ENCODE results near the gene GALNT14. TPM values are rescaled to one million over a fixed set of nuclear protein-coding genes. Genes with fewer than 3 reads are reported as not detected.

Gene GALNT14
- total RNA-seq, 1 donor from 2014 or later = 0.14 TPM

DNA sequence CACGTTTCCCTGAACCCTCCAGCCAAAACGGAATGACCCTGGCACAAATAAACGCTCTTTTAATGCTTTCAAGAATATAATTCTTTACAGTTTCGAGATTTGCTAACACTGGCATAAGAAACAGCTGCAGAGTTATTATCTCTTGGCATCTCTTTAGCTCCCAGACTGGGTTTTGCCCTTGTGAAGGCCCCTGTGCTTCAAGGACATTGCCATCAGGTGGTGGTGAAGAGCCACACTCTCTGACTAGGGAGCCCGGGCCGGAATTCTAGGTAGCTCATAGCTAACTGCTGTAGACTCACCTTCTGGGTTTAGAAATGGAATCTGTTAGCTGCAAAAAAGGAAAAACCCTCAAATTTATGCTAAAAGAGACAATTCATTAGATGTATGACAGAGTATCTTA is 13.3 kb upstream of the GALNT14 start:
- no peaks in the 10 kb centered on the region for H3K9me3 ChIP-seq (replicated peaks)
- intact Hi-C loops (cut with micrococcal nuclease) = no loop called here
- no peaks in the 10 kb centered on the region for H3K4me1 ChIP-seq
- no peak overlapping the region for H3K4me3 ChIP-seq
- peaks cover 6% of the 10 kb centered on the region for H3K27me3 ChIP-seq (ENCODE audit: low read depth)
- DNase-seq = no peak
- H3K36me3 ChIP-seq = no peaks in the 10 kb centered on the region
- TF ChIP-seq, protein P1, sequence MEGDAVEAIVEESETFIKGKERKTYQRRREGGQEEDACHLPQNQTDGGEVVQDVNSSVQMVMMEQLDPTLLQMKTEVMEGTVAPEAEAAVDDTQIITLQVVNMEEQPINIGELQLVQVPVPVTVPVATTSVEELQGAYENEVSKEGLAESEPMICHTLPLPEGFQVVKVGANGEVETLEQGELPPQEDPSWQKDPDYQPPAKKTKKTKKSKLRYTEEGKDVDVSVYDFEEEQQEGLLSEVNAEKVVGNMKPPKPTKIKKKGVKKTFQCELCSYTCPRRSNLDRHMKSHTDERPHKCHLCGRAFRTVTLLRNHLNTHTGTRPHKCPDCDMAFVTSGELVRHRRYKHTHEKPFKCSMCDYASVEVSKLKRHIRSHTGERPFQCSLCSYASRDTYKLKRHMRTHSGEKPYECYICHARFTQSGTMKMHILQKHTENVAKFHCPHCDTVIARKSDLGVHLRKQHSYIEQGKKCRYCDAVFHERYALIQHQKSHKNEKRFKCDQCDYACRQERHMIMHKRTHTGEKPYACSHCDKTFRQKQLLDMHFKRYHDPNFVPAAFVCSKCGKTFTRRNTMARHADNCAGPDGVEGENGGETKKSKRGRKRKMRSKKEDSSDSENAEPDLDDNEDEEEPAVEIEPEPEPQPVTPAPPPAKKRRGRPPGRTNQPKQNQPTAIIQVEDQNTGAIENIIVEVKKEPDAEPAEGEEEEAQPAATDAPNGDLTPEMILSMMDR (IDR thresholded peaks at IDR 0.05; ENCODE audit: borderline replicate concordance) = no peak
- H3K27ac ChIP-seq (replicated peaks) = no peak overlapping the region

DNA sequence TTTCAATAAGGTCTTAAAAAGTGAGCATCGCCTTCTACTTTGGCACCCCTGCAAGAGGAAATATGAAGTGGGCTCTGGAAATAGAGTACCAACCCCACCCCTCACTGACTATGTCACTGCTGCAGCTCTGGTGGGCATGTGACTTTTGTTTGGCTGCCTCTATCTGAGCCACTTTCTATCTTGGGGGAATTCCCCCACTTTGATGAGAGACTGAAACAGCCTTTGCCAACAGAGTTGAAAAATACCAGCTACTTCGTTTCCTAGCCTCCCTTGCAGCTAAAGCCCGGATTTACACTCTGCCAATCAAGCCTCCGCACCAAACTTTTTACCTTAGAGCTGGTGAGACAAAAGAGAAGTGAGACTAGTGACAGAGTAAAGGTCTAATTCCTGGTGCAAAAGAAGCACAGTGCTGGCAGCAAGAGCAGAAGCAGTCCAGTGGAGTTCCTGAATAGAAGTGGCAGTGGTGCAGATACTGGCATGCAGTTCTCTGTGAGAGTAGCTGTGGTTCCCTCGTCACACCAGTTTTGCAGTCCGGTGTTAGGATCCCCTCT is 12.0 kb upstream of the GALNT14 start:
- no peaks in the 10 kb centered on the region for H3K4me1 ChIP-seq
- no peak for DNase-seq
- no peaks in the 10 kb centered on the region for H3K9me3 ChIP-seq (replicated peaks)
- TF ChIP-seq, protein P1 (IDR thresholded peaks at IDR 0.05; ENCODE audit: borderline replicate concordance) = no peak
- intact Hi-C loops (cut with micrococcal nuclease) = no loop called here
- H3K27me3 ChIP-seq (ENCODE audit: low read depth) = peaks cover 14% of the 10 kb centered on the region
- no peaks in the 10 kb centered on the region for H3K36me3 ChIP-seq
- H3K4me3 ChIP-seq = no peak overlapping the region
- H3K27ac ChIP-seq (replicated peaks) = no peak overlapping the region

DNA sequence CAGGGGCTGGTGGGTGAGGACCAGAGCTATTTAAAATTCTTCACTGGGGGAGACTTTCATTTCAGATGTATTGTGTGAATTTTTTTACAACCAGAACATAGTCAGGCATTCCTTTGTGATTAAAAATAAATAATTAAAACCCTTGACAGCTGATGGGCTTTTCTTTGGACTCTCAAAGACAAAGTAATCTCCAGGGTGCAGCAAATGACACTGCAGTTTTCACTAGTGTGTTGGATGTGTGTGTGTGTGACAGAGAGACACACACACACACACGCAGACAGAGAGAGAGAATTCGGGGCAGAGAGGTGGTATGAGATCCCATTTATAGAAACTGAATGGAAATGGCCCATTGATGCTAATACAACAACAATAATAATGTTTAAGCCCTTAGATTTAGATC is 10.3 kb upstream of the GALNT14 start:
- H3K36me3 ChIP-seq = no peaks in the 10 kb centered on the region
- DNase-seq = no peak
- TF ChIP-seq, protein P1 (IDR thresholded peaks at IDR 0.05; ENCODE audit: borderline replicate concordance) = no peak
- no peak overlapping the region for H3K4me3 ChIP-seq
- no peaks in the 10 kb centered on the region for H3K9me3 ChIP-seq (replicated peaks)
- peaks cover 26% of the 10 kb centered on the region for H3K27me3 ChIP-seq (ENCODE audit: low read depth)
- no peak overlapping the region for H3K27ac ChIP-seq (replicated peaks)
- no peaks in the 10 kb centered on the region for H3K4me1 ChIP-seq
- intact Hi-C loops (cut with micrococcal nuclease) = no loop called here

DNA sequence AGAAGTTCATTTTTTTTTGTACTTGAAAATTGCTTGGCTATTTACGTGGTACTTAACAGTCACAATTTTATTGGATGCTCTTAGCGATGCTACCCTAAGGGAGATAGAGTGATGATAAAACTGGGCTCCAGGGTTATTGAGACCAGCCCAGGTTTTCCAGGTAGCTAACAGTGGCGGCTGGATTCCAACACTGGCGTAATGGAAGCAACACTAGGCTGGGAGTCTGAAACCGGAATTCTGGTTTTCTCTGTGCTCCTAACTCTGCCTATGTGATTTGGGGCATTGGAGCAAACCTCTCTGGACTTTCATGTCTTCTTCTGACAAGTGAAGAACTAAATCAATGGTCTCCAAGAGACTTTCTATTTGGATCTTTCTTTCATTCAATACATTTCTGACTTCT is 9.4 kb upstream of the GALNT14 start:
- no peak overlapping the region for H3K4me3 ChIP-seq
- intact Hi-C loops (cut with micrococcal nuclease) = no loop called here
- TF ChIP-seq, protein P1 (IDR thresholded peaks at IDR 0.05; ENCODE audit: borderline replicate concordance) = no peak
- no peak for DNase-seq
- H3K36me3 ChIP-seq = no peaks in the 10 kb centered on the region
- H3K27ac ChIP-seq (replicated peaks) = no peak overlapping the region
- peaks cover 26% of the 10 kb centered on the region for H3K27me3 ChIP-seq (ENCODE audit: low read depth)
- H3K9me3 ChIP-seq (replicated peaks) = no peaks in the 10 kb centered on the region
- H3K4me1 ChIP-seq = no peaks in the 10 kb centered on the region

DNA sequence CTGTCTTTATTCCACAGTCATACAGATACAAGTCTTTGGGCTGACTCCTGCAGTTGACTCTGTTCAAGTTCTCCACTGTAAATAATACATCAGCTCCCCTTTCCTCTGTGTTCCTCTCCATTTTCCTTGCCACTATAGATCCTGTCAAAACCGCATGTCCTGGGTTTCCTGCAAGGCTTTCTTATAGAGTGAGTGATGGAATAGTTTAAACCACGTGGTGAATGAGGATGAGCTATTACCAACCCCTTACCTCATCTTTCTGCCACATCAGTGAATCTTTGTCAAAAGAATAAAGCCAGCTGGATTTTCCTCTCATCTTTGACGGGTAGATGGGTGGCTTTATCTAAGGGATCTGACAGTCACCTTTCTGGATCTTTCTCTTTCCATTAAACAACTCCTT is 3.9 kb upstream of the GALNT14 start:
- intact Hi-C loops (cut with micrococcal nuclease) = no loop called here
- no peak for DNase-seq
- peaks cover 18% of the 10 kb centered on the region for H3K4me1 ChIP-seq
- no peaks in the 10 kb centered on the region for H3K9me3 ChIP-seq (replicated peaks)
- TF ChIP-seq, protein P1 (IDR thresholded peaks at IDR 0.05; ENCODE audit: borderline replicate concordance) = no peak
- H3K27ac ChIP-seq (replicated peaks) = no peak overlapping the region
- H3K4me3 ChIP-seq = no peak overlapping the region
- no peaks in the 10 kb centered on the region for H3K36me3 ChIP-seq
- peaks cover 61% of the 10 kb centered on the region for H3K27me3 ChIP-seq (ENCODE audit: low read depth)

Measured in left ventricle myocardium inferior (tissue), 1 donor.